ENCODE measurements around the gene CCDC85C.

CCDC85C gene

DNA sequence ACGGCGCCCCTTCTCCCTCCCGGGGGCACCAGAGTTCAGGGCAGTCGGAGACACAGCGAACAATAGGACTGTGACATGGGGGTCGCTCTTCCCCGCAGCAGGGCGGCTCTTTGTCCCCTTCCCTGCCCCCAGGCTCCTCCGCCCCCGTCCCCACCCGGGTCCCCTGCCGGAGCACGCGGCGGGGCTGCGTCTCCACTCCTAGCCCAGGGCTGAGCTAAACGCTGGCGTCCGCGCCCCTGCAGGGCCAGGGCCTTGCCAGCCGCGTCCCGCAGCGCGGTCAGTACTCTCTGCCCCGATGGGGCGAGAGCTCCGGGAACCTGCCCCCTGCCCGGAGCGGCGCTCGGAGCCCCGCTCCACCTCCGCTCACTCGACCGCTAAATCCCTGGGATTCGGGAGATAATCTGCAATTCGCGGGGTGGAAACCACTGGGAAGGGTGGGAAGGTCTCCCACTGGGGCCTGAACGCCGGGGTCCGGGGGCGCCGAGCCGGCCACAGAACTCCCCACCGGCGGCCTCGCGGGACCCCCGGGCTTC is 825 bp upstream of the CCDC85C start:
- peak; percentile 40 to 52 for DNase-seq

DNA sequence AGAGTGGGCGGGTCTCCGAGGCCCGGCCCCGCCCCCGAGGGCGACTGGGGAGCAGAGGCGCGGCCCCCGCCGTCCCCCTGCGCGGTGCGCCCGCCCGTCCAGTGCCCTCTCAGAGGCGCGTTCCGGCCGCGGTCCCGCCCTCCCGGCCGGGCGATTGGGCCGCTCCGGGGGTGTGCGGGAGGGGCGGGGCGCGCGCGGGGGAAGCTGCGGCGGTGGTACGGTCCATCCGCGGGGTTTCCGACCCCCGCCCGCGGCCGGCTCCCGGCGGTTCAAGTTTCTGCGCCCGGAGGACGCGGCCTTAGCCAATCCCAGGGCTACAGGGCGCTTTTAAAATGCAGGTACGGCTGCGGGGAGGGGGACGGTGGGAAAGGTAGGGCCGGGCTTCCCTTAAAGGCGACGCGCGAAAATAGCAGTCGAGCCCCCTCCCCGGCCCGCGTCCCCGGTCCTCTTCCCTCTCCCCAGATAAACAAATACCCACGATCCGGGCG is 315 bp upstream of the CCDC85C start:
- DNase-seq: peak; percentile 97 to 98

DNA sequence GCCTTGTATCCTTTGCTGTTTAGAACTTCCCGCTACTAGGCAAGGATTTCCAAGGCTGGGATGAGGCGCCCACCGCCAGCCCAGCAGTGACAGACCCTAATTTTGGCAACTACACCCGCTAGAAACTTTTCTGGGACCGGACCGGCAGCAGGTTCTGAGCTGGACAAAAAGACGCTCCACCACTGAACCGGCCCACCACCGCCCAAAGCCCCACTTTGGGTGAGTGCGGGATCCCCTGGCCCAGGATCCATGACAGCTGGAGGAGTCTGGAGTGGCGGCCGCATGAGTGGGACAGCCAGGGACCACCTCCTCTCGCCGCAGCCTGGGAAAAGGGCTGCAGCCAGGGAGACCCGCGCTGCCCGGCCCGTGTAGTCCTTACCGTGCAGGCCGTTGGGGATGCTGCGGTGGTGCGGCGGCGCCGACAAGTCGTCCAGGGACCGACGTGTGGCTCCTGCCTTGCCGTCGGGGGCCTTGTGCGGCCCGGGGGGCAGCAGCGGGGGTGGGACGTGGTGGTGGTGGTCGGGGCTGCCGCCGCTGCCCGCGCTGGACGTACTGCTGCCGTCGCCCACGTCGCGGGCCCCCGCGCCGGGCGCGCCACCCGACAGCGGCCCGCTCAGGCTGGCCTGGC is 1.1 kb downstream of the CCDC85C start:
- DNase-seq: no peak

DNA sequence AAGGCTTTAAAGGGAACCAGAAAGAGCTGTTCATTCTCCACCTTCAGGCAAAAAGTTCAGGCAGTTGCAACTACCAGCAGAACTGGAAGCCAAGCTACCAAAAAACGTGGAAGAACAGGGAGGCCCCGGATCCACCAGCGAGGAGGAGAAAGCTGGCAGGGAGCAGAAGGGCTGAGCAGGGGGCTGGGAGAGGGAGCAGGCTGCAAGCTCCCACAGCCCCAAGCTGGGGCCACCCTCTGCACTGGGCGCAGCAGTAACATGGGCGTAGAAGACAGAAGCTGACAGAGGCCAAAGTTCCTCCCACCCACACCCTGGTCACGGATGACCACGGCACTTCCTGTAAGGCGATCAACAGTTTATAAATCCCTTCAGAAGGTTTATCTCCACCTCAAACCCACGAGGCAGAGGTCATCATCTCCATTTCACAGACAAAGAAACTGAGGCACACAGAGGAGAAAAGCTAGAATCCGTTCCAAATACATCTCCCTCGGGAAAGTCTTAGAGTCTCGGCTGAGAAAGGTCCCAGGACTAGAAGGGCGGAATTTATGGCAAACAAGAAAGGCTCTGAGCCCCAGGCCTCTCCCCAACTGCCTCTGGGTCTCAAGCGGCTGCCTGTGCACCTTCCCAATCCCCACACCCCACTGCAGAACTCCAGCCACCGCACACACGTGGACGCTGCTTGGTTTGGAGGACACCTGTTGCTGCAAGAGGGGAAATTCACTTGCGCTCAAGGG is 1.8 kb downstream of the CCDC85C start:
- peak in 1 of 2 experiments; percentile 34 for DNase-seq

DNA sequence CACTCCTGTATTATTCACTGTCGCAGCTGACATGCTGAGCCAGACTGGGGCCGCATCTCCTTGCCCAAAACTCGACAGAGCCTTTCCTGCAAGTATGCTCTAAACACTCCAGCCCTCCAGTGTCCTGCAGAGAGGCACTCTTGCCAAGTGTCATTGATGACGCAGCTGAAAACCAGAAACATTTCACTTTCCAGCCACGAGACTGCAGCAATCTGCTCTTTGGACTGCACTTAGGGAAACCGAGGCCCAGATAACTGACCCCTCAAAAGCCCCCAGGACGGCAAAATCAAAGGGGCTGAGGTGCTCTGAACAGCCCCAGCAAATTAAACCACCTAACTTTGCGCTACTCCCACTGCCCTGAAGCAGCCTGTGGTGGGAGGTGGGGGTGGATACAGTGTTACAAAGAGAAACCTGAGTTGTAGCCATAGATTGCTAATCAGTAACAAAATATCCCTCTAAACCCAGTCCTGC is 2.6 kb downstream of the CCDC85C start:
- no peak for DNase-seq

DNA sequence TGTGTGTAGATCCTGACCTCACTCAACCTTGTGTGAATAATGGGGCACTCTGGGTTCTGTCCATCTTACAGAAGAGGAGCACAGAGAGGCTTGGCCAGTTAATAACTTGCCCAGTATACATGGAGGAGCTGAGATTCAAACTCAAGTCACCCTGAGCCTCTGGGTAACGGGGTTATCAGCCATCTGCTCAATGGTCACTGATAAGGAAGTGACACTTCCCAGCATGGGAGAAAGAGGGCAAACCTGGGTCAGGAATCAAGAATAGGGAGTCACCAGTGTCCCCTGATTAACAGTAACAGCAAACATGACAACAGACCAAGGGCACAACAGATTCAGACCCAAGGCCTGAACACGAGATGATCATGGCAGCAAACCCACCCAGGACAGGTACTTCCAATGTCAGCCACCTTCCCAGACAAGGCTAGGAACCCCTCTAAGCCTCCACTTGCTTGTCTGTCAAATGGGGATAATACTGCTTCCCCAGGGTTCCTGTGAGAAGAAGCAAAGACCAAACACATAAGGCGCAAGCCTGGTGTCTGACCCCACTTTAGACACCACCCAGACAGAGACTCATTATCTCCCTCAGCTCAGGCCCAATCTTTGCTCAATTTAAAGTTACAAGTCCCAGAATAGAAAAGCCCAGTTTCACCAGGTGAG is 3.6 kb downstream of the CCDC85C start:
- DNase-seq: no peak

DNA sequence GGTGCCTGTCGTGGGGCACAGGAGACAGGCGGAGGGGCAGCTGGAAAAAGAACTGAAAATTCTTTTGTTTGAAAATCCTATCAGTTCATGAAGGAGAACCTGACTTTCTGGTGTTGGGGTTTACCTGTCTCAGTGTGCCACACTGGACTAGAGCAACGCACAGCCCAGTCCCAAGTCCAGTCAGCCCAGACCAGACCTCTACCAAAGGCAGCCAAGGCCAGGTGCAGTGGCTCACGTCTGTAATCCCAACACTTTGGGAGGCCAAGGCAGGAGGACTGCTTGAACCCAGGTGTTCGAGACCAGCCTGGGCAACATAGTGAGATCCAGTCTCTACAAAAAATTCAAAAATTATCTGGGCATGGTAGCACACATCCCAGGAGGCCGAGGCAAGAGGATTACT is 4.6 kb downstream of the CCDC85C start:
- DNase-seq: no peak

DNA sequence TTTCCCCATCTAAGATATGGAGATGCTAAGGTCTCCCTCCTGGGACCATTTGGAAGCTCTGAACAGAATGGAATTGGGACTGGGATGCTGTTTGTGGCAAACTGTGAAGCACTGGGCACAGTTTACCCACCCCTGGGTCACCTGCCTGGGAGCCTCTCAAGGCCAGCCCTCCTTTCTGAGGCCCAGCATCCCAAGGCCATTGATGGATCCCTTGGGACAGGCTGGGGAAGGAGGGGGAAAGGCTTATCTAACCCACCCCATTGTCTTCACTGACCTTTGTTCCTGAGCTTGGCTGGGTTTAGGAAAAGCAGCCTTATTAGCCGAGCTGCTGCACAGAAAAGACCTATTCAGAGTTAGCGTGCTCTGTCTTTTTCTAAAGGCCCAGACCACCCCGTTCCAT is 5.2 kb downstream of the CCDC85C start:
- DNase-seq: no peak

DNA sequence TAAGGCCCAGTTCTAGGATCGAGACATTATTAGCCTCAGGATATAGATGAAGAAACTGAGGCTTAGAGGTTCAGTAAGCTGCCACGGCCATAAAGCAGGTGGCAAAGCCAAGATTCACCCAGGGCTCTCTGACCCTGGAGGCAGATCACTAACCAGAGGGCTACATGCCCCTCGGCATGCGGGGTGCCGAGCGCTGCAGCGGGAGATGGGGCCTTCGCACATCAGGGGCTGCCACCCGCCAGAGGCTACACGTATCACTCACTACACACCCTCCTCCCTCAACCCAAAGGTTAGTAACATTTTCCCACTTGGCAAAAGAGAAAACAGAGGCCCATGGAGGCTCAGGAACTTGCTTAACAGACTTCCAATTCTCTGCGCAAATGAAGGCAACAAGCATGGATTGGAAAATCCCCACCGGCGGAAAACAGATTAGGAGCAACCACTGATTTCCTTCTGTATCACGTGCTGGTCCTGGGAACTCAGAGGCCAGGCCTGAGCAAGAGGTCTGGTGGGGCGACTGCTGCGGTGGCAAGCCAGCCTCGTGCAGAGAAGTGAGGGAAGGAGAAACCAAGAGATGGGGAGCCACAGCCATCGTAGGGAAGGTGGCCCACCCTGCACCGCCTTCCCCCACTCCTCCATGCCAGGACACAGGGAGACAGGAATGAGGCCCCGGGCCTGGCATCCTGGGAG is 6.0 kb downstream of the CCDC85C start:
- DNase-seq: no peak

DNA sequence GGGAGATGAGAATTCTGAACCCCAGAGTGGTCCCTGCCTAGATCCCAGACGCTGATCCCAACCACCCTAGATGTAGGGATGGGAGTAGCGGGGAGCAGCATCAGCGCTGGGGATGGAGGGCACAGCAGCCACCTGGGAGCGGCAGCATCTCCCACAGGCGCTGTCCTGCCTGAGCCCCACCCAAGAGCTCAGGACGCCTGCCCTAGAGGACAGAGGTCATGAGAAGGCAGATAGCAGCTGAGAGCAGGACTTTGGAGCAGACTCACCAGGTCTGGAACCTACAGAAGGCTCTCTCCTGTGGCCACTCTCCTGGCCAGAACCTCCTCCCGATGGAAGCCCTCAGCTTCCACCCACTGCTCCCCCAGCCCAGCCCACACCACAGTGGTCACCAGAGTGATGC is 7.2 kb downstream of the CCDC85C start:
- DNase-seq: no peak

DNA sequence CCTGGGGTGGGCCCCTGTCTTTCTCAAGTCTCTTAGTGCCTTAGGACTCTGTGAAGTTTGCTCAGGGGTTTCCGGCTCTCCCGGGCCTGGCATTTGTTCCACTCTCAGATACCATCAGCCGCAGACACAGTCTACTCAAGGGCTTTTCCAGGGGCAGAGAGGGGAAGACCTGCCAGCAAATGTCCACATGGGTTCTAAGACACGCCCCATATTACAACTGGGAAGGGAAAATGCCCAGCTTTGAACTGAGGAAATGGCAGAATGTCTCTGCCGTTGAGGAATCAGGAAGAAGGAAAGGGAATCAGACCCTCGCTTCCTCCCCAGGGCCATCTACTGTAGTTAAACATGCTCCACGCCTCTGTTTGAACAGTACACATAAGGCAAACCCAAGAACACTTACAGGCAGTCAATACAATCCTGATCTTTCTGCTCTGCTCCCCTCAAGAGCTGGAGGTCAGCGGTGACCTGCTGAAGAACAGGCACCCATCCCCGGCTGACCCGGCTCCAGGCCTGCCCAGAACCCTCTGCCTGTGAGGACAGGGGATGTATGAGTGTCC is 7.9 kb downstream of the CCDC85C start:
- no peak for DNase-seq

DNA sequence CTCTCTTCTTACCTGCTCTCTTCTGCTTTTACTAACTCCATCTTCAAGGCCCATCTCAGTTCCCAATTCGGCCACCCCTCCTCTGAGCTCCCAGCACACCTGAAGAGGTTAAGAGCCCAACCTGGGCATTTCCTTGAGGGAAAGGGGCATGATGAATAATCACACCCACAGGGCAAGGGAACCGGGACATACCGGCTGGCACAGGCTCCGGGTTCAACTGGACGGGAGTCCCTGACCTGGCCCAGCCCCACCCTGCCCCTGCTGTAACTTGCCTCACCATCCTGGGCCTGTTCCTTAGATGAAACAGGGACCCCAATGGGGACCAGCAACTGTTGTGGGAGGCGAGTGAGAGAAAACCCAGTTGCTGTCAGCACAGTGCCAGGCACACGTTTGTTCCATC is 8.5 kb downstream of the CCDC85C start:
- no peak for DNase-seq

DNA sequence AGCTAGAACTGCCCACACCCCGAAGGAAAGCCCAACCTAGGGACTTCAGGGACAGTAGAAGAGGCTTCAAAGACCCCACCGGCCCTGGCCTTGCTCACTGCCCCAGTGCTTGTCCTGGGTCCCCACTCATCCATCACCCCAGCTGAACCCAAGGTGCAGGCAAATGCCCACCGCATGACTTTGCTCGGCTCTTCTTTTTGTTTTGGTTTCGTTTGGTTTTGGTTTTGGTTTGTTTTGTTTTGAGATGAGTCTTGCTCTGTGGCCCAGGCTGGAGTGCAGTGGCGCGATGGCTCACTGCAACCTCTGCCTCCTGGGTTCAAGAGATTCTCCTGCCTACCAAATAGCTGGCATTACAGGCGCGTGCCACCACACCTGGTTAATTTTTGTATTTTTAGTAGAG is 9.0 kb downstream of the CCDC85C start:
- DNase-seq: no peak

DNA sequence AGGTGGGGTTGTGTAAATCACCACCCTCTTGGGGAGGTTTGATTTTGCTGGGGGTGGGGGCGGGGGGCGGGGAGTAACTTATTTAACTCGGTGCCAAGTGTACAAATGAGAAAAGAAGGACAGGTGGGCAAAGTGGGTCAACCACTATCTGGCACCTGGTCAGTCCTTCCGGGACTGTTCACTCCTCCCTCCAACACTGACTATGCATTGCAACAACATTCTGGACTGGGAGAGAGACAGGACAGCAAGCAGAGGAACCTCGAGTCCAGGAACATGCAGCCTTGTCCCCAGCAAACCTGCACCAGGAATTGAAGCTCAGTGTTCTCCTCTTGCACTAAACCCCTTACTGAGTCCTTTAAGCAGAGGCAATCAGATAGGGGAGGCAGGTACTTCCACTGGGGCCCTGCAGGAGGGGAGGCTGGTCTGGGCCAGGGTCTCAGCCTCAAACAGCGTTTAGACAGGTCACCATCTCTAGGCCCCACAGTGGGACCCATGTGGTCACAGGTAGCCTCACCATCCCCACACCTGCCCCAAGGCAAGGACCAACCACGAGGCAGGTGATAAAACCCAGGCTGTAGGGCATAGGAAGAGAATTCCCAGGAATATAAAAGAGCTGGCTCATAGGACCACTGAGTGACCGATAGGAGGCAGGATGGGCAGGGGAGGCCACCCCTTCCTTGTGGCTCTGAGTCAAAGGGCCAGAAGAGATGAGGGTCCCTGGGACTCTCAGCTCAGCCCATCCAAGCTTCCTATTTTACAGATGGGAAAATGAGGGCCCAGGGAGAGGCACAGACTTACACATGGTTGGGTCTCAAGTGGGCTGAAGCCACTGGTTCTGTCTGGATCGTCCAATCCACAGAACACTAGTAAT is 9.8 kb downstream of the CCDC85C start:
- no peak for DNase-seq

DNA sequence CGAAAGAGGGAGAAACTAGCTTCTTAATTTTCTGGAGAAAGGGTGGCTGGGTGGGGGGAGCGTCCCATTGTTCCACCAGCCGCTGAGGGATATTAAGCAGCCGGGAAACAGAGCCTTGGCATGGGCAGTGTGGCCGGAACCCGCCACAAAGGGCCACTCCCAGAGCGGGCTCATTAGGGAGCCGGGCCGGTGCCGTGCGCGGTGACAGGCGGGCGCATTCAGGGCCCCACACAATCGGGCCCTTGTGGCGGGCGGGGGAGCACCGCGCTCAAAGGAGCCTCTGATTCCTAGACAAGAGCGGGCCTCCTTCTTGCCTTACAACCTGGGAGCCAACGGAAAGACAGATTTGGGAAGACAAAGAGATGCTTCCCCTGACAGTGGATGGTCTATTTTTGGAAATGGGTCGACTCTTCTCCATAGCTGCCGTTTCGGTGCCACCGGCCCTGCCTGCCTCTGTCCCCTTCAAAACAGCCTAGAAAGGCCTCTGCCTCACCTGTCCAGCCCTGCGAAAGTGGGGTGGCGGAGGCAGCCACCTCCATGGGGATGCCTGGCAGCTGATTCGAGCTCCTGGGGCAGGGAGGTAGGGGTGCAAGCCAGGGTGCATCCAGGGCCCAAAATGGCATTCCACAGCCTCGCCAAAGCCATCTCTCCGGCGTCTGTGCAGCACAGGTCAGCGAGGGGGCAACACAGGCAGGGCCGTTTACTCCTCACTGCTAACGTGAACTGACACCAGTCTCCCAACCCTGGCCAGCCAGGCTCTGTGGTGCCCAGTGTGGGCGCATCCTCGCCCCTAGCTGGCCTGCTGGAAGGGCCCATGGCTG is 10.9 kb downstream of the CCDC85C start:
- DNase-seq: no peak

DNA sequence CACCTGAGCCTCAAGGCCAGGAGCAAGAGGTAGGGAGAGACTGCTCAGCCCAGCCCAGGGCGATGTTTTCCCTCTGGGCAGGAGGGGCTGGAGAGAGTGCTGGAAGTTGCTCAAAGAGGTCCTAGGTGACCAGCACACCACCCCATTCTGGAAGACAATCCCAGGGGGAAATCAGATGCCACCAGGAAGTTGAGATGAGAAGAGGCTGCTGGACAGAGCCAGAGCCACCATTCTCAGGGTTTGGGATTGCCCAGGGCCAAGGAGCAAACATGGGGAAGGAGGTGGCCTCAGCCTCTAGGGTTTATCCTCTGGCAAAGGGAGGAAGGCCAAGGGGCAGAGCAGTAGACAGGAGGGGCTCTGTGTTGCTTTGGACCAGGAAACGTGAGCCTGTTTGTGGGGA is 11.6 kb downstream of the CCDC85C start:
- no peak for DNase-seq

DNA sequence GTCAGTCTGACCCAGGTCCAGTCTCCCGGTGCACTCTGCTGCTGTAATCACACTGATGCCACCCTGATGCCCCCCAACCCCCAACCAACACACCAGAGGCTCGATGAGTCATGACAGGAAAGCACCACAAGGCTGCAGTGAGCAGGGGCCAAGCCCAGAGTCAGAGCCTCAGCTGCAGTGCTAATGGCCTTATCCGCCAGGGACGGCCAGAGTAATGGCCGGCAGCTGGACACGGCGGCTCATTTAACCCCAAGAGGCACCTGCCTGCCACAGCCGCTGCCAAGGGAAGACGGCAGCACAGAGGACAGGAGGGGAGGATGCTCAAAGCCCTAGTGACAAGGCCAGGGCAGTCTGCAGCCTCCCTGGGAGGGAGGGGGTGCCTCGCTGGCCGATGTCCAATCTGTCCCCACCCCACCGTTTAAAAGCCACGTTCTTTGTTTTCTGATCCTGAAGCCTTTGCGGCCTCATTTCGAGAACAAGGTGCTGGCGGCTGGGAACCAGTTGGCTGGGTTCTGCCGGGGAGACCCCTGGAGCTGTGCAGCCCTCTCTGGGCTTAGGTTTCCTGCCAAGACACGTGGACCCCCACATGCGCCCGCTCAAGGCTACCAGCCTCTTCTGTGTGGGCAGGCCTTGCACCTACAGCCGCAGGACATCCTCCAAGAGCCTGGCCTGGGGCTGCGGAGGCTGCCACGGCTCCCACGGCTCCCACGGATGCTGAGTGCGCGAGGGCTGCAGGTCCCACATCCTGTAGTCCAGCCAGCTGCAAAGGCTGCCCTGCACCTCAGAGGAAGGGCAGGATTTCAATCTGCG is 13.1 kb downstream of the CCDC85C start:
- DNase-seq: no peak

DNA sequence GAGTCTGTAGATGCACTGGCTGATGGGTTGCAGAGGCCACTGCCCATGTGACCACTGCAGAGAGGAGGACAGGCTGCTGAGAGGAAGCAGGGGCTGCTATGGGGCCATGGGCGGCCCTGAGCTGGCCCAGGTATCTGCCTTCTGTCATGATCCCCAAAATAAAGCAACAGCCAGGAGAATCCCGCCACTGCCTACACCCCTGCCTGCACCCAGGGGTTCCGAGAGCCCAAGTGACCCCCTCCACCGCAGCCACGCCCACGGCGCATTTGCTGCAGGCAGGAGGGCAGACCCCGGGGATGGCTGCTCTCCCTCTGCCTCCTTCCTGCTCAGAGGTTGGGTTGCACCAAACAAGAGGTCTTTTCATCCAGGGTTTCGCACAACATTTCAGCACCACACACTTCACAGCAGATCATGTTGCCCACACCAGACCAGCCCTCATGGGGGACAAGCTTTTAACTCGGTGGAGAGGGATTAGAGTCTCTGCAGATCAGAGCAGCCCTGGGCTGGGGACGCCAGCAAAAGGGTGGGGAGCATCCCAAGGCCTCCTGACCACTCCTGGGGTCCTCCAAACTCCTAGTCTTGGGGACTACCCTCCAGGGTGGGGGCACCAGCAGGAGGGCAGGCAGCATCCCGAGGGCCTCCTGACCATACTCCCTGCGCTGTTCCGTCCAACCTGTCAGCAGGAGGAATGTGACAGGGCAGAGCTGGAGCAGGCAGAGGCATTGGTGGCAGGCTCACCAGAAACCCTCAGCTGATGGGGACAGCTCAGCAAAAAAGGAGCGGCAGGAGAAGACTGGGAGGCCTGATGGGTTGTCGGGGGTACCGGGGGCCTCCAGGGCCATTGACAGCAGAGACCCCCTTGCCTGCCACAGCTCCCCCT is 14.1 kb downstream of the CCDC85C start:
- no peak for DNase-seq

DNA sequence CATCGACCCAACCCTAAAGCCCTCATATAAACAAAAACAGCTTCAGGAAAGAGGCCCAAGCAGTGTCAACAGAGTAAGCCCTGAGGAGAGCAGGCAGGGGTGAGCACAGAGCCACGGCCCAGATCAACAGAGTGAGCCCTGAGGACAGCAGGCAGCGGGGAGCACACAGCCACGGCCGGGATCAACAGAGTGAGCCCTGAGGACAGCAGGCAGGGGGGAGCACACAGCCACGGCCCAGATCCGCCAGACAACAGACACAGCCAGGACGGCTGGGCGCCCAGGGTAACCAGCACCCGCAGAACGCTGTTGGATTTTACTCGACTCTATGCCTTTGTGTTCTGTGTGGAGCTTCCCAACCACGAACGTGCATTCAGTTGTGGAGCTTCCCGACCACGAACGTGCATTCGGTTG is 15.0 kb downstream of the CCDC85C start:
- no peak for DNase-seq
